SU-DHL-6 (cell line): ENCODE measurements around the gene COL25A1.

Experiments
- CTCF ChIP-seq: fragments of 200-600 bp; sonication (generic); IDR thresholded peaks from one replicate; pipeline ENCODE4 v1.5.1; 2017; ENCODE audit warnings: antibody characterized with exemption, mild to moderate bottlenecking, low read length, moderate library complexity; ENCODE audit not compliant: insufficient read depth, poor library complexity, severe bottlenecking
- EZH2phosphoT487 ChIP-seq: fragments of 200-600 bp; sonication (generic), shearing (Covaris generic); conservative IDR thresholded peaks from 2 replicates; pipeline ENCODE4 v1.6.1; 2018; ENCODE audit warnings: mild to moderate bottlenecking, antibody characterized with exemption, low read length, moderate library complexity, mixed read lengths

GRCh38 chr4:109160494-109160893, 142.0 kb downstream of the COL25A1 start:
- no peak for TF ChIP-seq CTCF
- no peak for TF ChIP-seq EZH2phosphoT487
